ENCODE data around the gene CHST1. TPM values are rescaled to one million over a fixed set of nuclear protein-coding genes. Genes with fewer than 3 reads are reported as not detected.

Gene CHST1
- total RNA-seq, 2 experiments from 2014 or later = not detected

DNA sequence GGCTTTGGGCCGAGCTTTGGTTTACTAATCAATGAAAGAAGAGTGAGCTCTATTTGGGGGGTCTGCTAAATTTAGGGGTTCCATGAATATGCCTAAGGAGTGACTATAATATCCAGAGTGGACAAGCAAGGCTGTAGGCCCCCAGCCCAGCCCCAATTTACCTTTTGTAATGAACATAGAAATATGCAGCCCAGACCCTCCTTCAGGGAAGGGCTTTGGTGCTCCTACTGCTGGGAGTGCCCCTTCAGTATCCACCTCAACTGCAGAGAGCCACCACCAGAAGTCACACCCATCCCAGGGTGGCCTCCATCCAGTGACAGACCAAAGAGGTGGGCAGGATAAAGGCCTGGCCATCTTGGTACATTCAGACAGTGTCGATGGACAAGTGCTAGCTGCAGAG, 43.1 kb downstream of the CHST1 start:
- BruUV-seq (replicated peaks) = no TSS peak

GRCh38 chr11:45621588-45621987, 43.8 kb downstream of the CHST1 start:
- Histone ChIP-seq H3K4me3 (ENCODE audit: low read depth, low read length, poor library complexity, severe bottlenecking) (no peak overlapping the region), H2AFZ (ENCODE audit: low read length) (no peak overlapping the region), H3K4me2 (ENCODE audit: low read length) (no peak overlapping the region), H3K4me1 (ENCODE audit: insufficient read depth, low read length, poor library complexity, severe bottlenecking) (no peaks in the 10 kb centered on the region), H3K36me3 (ENCODE audit: insufficient read depth, low read length) (no peaks in the 10 kb centered on the region), H3K9me3 (ENCODE audit: low read length) (no peaks in the 10 kb centered on the region), H3K9me2 (ENCODE audit: insufficient read depth, low read length) (no peaks in the 10 kb centered on the region), H3K79me2 (ENCODE audit: insufficient read depth, low read depth, low read length) (no peaks in the 10 kb centered on the region), H3K27ac (ENCODE audit: low read depth, low read length, poor library complexity, severe bottlenecking) (no peak overlapping the region), H4K20me1 (ENCODE audit: insufficient read depth, low read length) (no peaks in the 10 kb centered on the region)
- no TSS peak for BruUV-seq (replicated peaks)
- intact Hi-C loops (cut with micrococcal nuclease; ENCODE audit: unreplicated experiment) = no loop called here
- POLR2A ChIA-PET = no interaction called here
- TF ChIP-seq EZH2phosphoT487 (IDR thresholded peaks at IDR 0.05; ENCODE audit: borderline replicate concordance, low read depth, low read length) = no peak
- TF ChIP-seq, protein P1, sequence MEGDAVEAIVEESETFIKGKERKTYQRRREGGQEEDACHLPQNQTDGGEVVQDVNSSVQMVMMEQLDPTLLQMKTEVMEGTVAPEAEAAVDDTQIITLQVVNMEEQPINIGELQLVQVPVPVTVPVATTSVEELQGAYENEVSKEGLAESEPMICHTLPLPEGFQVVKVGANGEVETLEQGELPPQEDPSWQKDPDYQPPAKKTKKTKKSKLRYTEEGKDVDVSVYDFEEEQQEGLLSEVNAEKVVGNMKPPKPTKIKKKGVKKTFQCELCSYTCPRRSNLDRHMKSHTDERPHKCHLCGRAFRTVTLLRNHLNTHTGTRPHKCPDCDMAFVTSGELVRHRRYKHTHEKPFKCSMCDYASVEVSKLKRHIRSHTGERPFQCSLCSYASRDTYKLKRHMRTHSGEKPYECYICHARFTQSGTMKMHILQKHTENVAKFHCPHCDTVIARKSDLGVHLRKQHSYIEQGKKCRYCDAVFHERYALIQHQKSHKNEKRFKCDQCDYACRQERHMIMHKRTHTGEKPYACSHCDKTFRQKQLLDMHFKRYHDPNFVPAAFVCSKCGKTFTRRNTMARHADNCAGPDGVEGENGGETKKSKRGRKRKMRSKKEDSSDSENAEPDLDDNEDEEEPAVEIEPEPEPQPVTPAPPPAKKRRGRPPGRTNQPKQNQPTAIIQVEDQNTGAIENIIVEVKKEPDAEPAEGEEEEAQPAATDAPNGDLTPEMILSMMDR (conservative IDR thresholded peaks at IDR 0.05; ENCODE audit: low read length) = no peak
- CTCF ChIA-PET (ENCODE audit: unreplicated experiment) = no interaction called here
- no peak for DNase-seq (ENCODE audit: low spot score)

More for the DNA sequence above, 43.1 kb downstream of the CHST1 start:
- ChIA-PET POLR2A (no interaction called here), CTCF (ENCODE audit: unreplicated experiment) (no interaction called here)
- TF ChIP-seq, protein P1 (conservative IDR thresholded peaks at IDR 0.05; ENCODE audit: low read length) = no peak
- no peak for TF ChIP-seq EZH2phosphoT487 (IDR thresholded peaks at IDR 0.05; ENCODE audit: borderline replicate concordance, low read depth, low read length)
- H3K4me2 ChIP-seq (ENCODE audit: low read length) = no peak overlapping the region
- no peaks in the 10 kb centered on the region for H3K4me1 ChIP-seq (ENCODE audit: insufficient read depth, low read length, poor library complexity, severe bottlenecking)
- H3K4me3 ChIP-seq (ENCODE audit: low read depth, low read length, poor library complexity, severe bottlenecking) = no peak overlapping the region
- no peaks in the 10 kb centered on the region for H4K20me1 ChIP-seq (ENCODE audit: insufficient read depth, low read length)
- H2AFZ ChIP-seq (ENCODE audit: low read length) = no peak overlapping the region
- no peak overlapping the region for H3K27ac ChIP-seq (ENCODE audit: low read depth, low read length, poor library complexity, severe bottlenecking)
- H3K9me3 ChIP-seq (ENCODE audit: low read length) = no peaks in the 10 kb centered on the region
- no peaks in the 10 kb centered on the region for H3K36me3 ChIP-seq (ENCODE audit: insufficient read depth, low read length)
- DNase-seq (ENCODE audit: low spot score) = no peak
- no peaks in the 10 kb centered on the region for H3K79me2 ChIP-seq (ENCODE audit: insufficient read depth, low read depth, low read length)
- H3K9me2 ChIP-seq (ENCODE audit: insufficient read depth, low read length) = no peaks in the 10 kb centered on the region
- intact Hi-C loops (cut with micrococcal nuclease; ENCODE audit: unreplicated experiment) = no loop called here

DNA sequence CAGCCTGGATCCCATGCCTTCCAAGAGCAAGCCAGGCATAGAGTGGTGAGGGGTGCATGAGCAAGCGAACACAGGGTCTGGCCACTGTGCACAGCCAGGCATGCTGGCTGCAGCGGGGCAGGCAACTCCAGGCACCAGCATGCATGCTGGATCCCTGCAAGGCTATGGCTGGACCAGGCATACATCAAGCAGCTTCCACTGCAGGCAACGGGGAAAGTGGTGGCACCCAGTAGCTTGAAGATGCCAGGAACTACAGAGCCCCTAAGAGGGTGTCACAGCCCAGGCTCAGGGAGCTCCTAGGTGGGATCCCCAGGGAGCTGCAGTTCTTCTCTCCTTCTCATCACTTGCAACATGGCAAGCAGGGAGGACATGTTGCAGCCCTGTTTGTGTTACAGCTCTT, 45.2 kb downstream of the CHST1 start:
- TF ChIP-seq, protein P1 (conservative IDR thresholded peaks at IDR 0.05; ENCODE audit: low read length) = no peak
- no peak for TF ChIP-seq EZH2phosphoT487 (IDR thresholded peaks at IDR 0.05; ENCODE audit: borderline replicate concordance, low read depth, low read length)
- Histone ChIP-seq H3K27ac (ENCODE audit: low read depth, low read length, poor library complexity, severe bottlenecking) (no peak overlapping the region), H3K9me2 (ENCODE audit: insufficient read depth, low read length) (no peaks in the 10 kb centered on the region), H2AFZ (ENCODE audit: low read length) (no peak overlapping the region), H3K36me3 (ENCODE audit: insufficient read depth, low read length) (no peaks in the 10 kb centered on the region), H3K4me3 (ENCODE audit: low read depth, low read length, poor library complexity, severe bottlenecking) (no peak overlapping the region), H3K4me2 (ENCODE audit: low read length) (no peak overlapping the region), H3K79me2 (ENCODE audit: insufficient read depth, low read depth, low read length) (no peaks in the 10 kb centered on the region), H3K9me3 (ENCODE audit: low read length) (no peaks in the 10 kb centered on the region), H4K20me1 (ENCODE audit: insufficient read depth, low read length) (no peaks in the 10 kb centered on the region), H3K4me1 (ENCODE audit: insufficient read depth, low read length, poor library complexity, severe bottlenecking) (no peaks in the 10 kb centered on the region)
- BruUV-seq (replicated peaks) = no TSS peak
- intact Hi-C loops (cut with micrococcal nuclease; ENCODE audit: unreplicated experiment) = no loop called here
- ChIA-PET CTCF (ENCODE audit: unreplicated experiment) (no interaction called here), POLR2A (no interaction called here)
- DNase-seq (ENCODE audit: low spot score) = no peak

All from OCI-LY7 (cell line).